Vagina (tissue), 2 donors: ENCODE data around the gene PDPK1. TPM values are rescaled to one million over a fixed set of nuclear protein-coding genes. Genes with fewer than 3 reads are reported as not detected.

Experiments
- DNase-seq, 2 donors: peaks; one replicate each; pipeline ENCODE4 v3.0.0-alpha.2; 2017; ENCODE audit errors: extremely low spot score in 2 of 2
- H3K27ac ChIP-seq: fragments of 200-600 bp; sonication (generic); one replicate; pipeline ENCODE4 v1.5.1; 2019
- H3K27me3 ChIP-seq: fragments of 200-600 bp; sonication (generic); one replicate; pipeline ENCODE4 v1.5.1; 2019
- H3K36me3 ChIP-seq, 2 donors: fragments of 200-600 bp; sonication (generic); one replicate each; pipeline ENCODE4 v1.5.1; 2017 to 2019
- H3K4me1 ChIP-seq: fragments of 200-600 bp; sonication (generic); one replicate; pipeline ENCODE4 v1.5.1; 2019
- H3K4me3 ChIP-seq, 2 donors: fragments of 200-600 bp; sonication (generic); 1 replicate in 1 of 2; 2 replicates in 1 of 2; pipeline ENCODE4 v1.5.1; 2016 to 2019
- H3K9me3 ChIP-seq: fragments of 200-600 bp; sonication (generic); one replicate; pipeline ENCODE4 v1.5.1; 2019
- POLR2A ChIP-seq, 2 donors: fragments of 450-650 bp; IDR thresholded peaks; one replicate each; pipeline ENCODE4 v1.6.1; 2017; ENCODE audit warnings: antibody characterized with exemption in 2 of 2, mild to moderate bottlenecking in 2 of 2, moderate library complexity in 2 of 2
- POLR2AphosphoS5 ChIP-seq, 2 donors: sonication (generic); formaldehyde crosslinking; IDR thresholded peaks; one replicate each; pipeline ENCODE4 v1.9.0; 2017; ENCODE audit warnings: antibody characterized with exemption in 2 of 2, mild to moderate bottlenecking in 2 of 2, low read depth in 1 of 2; ENCODE audit not compliant: insufficient read depth in 1 of 2
- intact Hi-C: fragments of 100-400 bp; cut with DNase I; formaldehyde crosslinking; loops from one replicate; pipeline ENCODE4 v1.15.1; 2023
- total RNA-seq: library from RNA; depleted of rRNA; stranded (reverse); fragments of >200 nt; gene quantifications from one replicate; pipeline ENCODE4 v1.2.3, GENCODE V29; 2016
- TF ChIP-seq, protein P1 (sequence below), 3 experiments: fragments of 450-650 bp in 2 of 3; fragments of 200-600 bp in 1 of 3; sonication (generic) in 1 of 3; IDR thresholded peaks; one replicate each; pipeline ENCODE4 v1.5.1; 2017 to 2019; ENCODE audit warnings: antibody characterized with exemption in 3 of 3, mild to moderate bottlenecking in 2 of 3, moderate library complexity in 2 of 3

Gene PDPK1
- total RNA-seq, 1 donor from 2014 or later = 29.2 TPM

DNA sequence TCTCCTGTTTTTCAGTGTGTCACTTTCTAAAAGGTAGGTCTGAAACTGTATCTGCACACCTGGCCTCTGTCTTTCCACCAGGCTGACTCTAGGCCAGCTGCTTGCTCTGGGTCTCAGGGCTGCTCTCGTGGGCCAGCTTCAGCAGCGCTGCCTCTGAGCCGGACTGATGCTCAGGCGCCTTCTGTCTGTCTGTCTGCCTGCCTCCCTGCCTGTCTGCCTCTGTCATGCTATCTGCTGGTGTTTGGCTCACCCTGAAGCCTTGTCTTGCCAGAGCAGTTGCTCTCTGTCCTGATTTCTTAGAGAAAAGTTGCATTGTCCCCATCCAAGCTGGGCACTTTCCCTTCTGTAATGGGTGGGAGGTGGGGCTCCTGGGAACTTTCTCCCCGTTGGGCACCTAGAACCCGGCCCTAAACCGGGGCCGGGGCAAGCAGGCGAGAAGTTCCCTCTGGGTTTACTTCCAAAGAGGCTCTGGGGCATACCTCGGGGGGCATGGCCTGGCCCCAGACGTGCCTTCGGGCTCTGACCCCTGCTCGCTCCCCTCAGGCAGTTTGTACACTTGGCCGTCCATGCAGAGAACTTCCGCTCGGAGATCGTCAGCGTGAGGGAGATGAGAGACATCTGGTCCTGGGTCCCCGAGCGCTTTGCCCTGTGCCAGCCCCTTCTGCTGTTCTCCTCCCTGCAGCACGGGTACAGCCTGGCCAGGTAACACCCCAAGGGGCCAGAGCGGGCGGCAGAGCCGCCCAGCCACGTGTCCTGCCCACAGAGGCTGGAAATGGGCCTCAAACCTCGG, 39.9 kb upstream of the PDPK1 start:
- DNase-seq = no peak
- TF ChIP-seq, protein P1, sequence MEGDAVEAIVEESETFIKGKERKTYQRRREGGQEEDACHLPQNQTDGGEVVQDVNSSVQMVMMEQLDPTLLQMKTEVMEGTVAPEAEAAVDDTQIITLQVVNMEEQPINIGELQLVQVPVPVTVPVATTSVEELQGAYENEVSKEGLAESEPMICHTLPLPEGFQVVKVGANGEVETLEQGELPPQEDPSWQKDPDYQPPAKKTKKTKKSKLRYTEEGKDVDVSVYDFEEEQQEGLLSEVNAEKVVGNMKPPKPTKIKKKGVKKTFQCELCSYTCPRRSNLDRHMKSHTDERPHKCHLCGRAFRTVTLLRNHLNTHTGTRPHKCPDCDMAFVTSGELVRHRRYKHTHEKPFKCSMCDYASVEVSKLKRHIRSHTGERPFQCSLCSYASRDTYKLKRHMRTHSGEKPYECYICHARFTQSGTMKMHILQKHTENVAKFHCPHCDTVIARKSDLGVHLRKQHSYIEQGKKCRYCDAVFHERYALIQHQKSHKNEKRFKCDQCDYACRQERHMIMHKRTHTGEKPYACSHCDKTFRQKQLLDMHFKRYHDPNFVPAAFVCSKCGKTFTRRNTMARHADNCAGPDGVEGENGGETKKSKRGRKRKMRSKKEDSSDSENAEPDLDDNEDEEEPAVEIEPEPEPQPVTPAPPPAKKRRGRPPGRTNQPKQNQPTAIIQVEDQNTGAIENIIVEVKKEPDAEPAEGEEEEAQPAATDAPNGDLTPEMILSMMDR (IDR thresholded peaks at IDR 0.05) = no peak
- no peak for TF ChIP-seq POLR2AphosphoS5 (IDR thresholded peaks at IDR 0.05; ENCODE audit: insufficient read depth in 1 of 2, low read depth in 1 of 2)
- no peak for TF ChIP-seq POLR2A (IDR thresholded peaks at IDR 0.05)
- intact Hi-C loops = no loop called here
- no peak overlapping the region for H3K4me3 ChIP-seq
- H3K4me1 ChIP-seq = peaks cover 56% of the 10 kb centered on the region
- H3K36me3 ChIP-seq = peaks cover 0 to 10% of the 10 kb centered on the region in 2 donors
- H3K9me3 ChIP-seq = no peaks in the 10 kb centered on the region
- no peaks in the 10 kb centered on the region for H3K27me3 ChIP-seq
- no peak overlapping the region for H3K27ac ChIP-seq

DNA sequence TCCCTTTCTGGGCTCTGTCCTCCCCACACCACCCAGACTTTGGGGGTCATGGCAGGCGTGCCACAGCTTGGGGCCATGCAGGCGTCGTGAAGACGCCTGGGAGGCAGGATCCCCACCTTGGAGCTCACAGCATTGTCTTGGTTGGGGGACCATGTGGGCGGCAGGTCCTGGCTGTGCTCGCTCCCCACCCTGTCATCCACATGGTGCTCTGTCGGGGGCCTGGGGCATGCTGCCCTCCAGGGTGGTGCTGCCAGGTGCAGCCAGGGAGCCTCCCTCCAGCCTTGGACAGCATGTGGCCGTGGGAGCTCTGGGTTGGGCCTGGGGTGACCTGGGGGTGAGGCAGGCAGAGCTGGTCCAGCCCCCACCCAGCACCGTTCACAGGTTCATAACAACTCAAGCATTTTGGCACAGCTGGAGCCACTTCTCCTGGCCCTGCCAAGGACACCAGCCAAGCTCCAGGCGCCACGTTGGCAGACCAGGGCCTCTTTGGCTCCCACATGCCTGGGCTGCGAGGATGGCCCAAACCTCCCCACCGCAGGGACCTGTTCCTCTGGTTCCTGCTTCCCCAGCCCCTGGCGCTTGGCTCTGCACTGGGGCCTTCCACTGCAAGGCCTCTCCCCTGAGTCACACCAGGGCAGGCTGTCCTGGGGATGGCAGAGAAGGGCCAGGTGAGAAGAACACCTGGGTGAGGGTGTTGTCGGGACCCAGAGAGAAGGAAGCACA, 39.1 kb upstream of the PDPK1 start:
- Histone ChIP-seq H3K9me3 (no peaks in the 10 kb centered on the region), H3K27me3 (no peaks in the 10 kb centered on the region), H3K4me3 (no peak overlapping the region), H3K36me3 (peaks cover 0 to 10% of the 10 kb centered on the region in 2 donors), H3K27ac (no peak overlapping the region), H3K4me1 (peaks cover 62% of the 10 kb centered on the region)
- no peak for DNase-seq
- peak in 1 of 2 donors; percentile 16 for TF ChIP-seq POLR2AphosphoS5 (IDR thresholded peaks at IDR 0.05; ENCODE audit: insufficient read depth in 1 of 2, low read depth in 1 of 2)
- TF ChIP-seq, protein P1 (IDR thresholded peaks at IDR 0.05) = no peak
- intact Hi-C loops = no loop called here

DNA sequence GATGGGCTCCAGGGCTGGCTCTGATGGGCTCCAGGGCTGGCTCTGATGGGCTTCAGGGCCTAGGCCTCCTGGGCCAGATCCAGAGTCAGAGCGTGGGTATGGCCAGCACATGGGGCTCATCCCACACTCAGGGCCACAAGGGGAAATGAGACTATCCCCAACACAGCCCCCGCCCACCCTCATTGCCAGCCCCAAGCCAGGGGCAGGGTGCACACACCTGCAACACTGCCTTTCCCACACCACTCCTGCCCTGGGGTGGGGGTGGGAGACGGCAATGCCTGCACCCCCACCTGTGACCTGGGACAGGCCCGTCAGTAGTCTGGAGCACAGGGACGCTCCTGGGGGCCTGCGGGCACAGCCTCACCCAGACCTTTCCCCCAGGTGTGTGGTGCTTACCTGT, 38.4 kb upstream of the PDPK1 start:
- no peak for DNase-seq
- TF ChIP-seq, protein P1 (IDR thresholded peaks at IDR 0.05) = no peak
- TF ChIP-seq POLR2AphosphoS5 (IDR thresholded peaks at IDR 0.05; ENCODE audit: insufficient read depth in 1 of 2, low read depth in 1 of 2) = no peak
- no peak for TF ChIP-seq POLR2A (IDR thresholded peaks at IDR 0.05)
- H3K4me3 ChIP-seq = no peak overlapping the region
- H3K4me1 ChIP-seq = peaks cover 62% of the 10 kb centered on the region
- H3K9me3 ChIP-seq = no peaks in the 10 kb centered on the region
- no peaks in the 10 kb centered on the region for H3K27me3 ChIP-seq
- H3K27ac ChIP-seq = no peak overlapping the region
- H3K36me3 ChIP-seq = peaks cover 0 to 10% of the 10 kb centered on the region in 2 donors
- intact Hi-C loops = no loop called here

DNA sequence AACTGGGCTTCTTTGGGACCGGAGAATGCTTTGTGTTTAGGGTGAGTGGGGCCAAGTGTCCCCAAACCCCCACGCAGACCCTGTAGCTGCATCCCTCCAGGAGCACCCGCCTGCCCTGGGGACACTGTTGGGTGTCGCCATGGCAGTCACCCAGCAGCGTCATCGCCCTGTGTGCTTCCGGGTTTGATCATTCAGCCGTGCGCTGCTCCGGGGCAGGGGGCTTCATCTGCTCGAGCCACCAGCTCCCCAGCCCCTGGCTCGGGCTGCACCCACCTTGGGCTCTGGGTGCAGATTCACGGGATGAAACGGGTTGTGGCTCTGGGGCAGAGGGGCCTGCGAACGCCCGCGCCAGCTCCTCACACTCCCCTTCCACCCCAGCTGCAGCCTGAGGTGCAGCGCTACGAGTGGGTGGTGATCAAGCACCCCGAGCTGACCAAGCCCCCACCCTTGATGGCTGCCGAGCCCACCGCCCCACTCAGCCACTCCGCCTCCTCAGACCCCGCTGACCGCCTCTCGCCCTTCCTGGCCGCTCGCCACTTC, 37.9 kb upstream of the PDPK1 start:
- Histone ChIP-seq H3K27me3 (no peaks in the 10 kb centered on the region), H3K27ac (no peak overlapping the region), H3K36me3 (peaks cover 0 to 10% of the 10 kb centered on the region in 2 donors), H3K4me3 (no peak overlapping the region), H3K9me3 (no peaks in the 10 kb centered on the region), H3K4me1 (peaks cover 62% of the 10 kb centered on the region)
- DNase-seq = no peak
- TF ChIP-seq POLR2A (IDR thresholded peaks at IDR 0.05) (no peak), POLR2AphosphoS5 (IDR thresholded peaks at IDR 0.05; ENCODE audit: insufficient read depth in 1 of 2, low read depth in 1 of 2) (no peak)
- TF ChIP-seq, protein P1 (IDR thresholded peaks at IDR 0.05) = no peak
- intact Hi-C loops = loop anchor here (5.0 kb wide), 1 partner anchor 73 kb away; the partner anchor contains the start of gene CCNF
